Karpas-422 (cell line): ENCODE data around the gene RGR. TPM values are rescaled to one million over a fixed set of nuclear protein-coding genes. Genes with fewer than 3 reads are reported as not detected.

Source experiments
- DNase-seq: peaks from one replicate; pipeline ENCODE4 v3.0.0-alpha.2; 2015
- H2AFZ ChIP-seq: fragments of 200-600 bp; sonication (generic); 2 replicates; pipeline ENCODE4 v1.6.1; 2014; ENCODE audit warnings: antibody characterized with exemption, low read length, mixed read lengths
- H3K27ac ChIP-seq: fragments of 200-600 bp; sonication (generic); 2 replicates; pipeline ENCODE4 v1.5.1; 2014; ENCODE audit warnings: mild to moderate bottlenecking, low read length, moderate library complexity
- H3K27me3 ChIP-seq: fragments of 200-600 bp; sonication (generic); 2 replicates; pipeline ENCODE4 v1.6.1; 2014; ENCODE audit warnings: low read length, mixed read lengths
- H3K36me3 ChIP-seq: fragments of 200-600 bp; sonication (generic); 2 replicates; pipeline ENCODE4 v1.6.1; 2014; ENCODE audit warnings: low read length, mixed read lengths; ENCODE audit not compliant: insufficient read depth
- H3K4me1 ChIP-seq: fragments of 200-600 bp; sonication (generic); 2 replicates; pipeline ENCODE4 v1.6.1; 2014; ENCODE audit warnings: mild to moderate bottlenecking, low read length, mixed read lengths
- H3K4me2 ChIP-seq: fragments of 200-600 bp; sonication (generic); 2 replicates; pipeline ENCODE4 v1.6.1; 2014; ENCODE audit warnings: low read length, low read depth, mild to moderate bottlenecking; ENCODE audit not compliant: poor library complexity, severe bottlenecking
- H3K4me3 ChIP-seq: fragments of 200-600 bp; sonication (generic); 2 replicates; pipeline ENCODE4 v1.5.1; 2014; ENCODE audit warnings: mild to moderate bottlenecking, antibody characterized with exemption, low read length, mixed read lengths
- H3K79me2 ChIP-seq: fragments of 200-600 bp; sonication (generic); 2 replicates; pipeline ENCODE4 v1.6.1; 2014; ENCODE audit warnings: mild to moderate bottlenecking, low read length, mixed read lengths
- H3K9ac ChIP-seq: fragments of 200-600 bp; sonication (generic); 2 replicates; pipeline ENCODE4 v1.6.0; 2014; ENCODE audit warnings: low read length
- H3K9me2 ChIP-seq: fragments of 200-600 bp; sonication (generic), shearing (Covaris generic); replicated peaks from 2 replicates; pipeline ENCODE4 v1.6.0; 2014; ENCODE audit warnings: mild to moderate bottlenecking, low read length, moderate library complexity; ENCODE audit not compliant: insufficient read depth
- H3K9me3 ChIP-seq: fragments of 300-700, 200-600 bp; sonication (generic); 2 replicates; pipeline ENCODE4 v1.6.1; 2014; ENCODE audit warnings: low read length, mixed read lengths
- H4K20me1 ChIP-seq: fragments of 200-600 bp; sonication (generic); 2 replicates; pipeline ENCODE4 v1.6.1; 2014; ENCODE audit warnings: mild to moderate bottlenecking, antibody characterized with exemption, low read length, low read depth; ENCODE audit not compliant: insufficient read depth
- total RNA-seq: library from RNA; depleted of rRNA; stranded (reverse); fragments of >200 nt; shearing (Covaris generic); gene quantifications from 2 replicates; pipeline ENCODE4 v1.2.3, GENCODE V29; 2014; ENCODE audit warnings: low replicate concordance

Gene RGR
- total RNA-seq, 1 experiment from 2014 or later, result not detected

GRCh38 chr10:84213076-84213475, 31.8 kb upstream of the RGR start:
- H3K4me2 ChIP-seq, result no peak overlapping the region
- H3K4me1 ChIP-seq, result no peaks in the 10 kb centered on the region
- no peaks in the 10 kb centered on the region for H3K79me2 ChIP-seq
- no peaks in the 10 kb centered on the region for H3K9me3 ChIP-seq
- H3K9ac ChIP-seq, result no peak overlapping the region
- H3K27ac ChIP-seq, result no peak overlapping the region
- no peak overlapping the region for H2AFZ ChIP-seq
- DNase-seq, result no peak
- no peak overlapping the region for H3K4me3 ChIP-seq
- no peaks in the 10 kb centered on the region for H3K36me3 ChIP-seq
- H3K27me3 ChIP-seq, result no peaks in the 10 kb centered on the region
- H4K20me1 ChIP-seq, result no peaks in the 10 kb centered on the region
- H3K9me2 ChIP-seq, result no peaks in the 10 kb centered on the region

GRCh38 chr10:84214046-84214572, 30.7 kb upstream of the RGR start:
- no peaks in the 10 kb centered on the region for H3K4me1 ChIP-seq
- no peaks in the 10 kb centered on the region for H3K9me3 ChIP-seq
- no peaks in the 10 kb centered on the region for H3K36me3 ChIP-seq
- no peak overlapping the region for H3K4me3 ChIP-seq
- H2AFZ ChIP-seq, result no peak overlapping the region
- no peak overlapping the region for H3K27ac ChIP-seq
- H4K20me1 ChIP-seq, result no peaks in the 10 kb centered on the region
- H3K4me2 ChIP-seq, result no peak overlapping the region
- no peaks in the 10 kb centered on the region for H3K27me3 ChIP-seq
- H3K9me2 ChIP-seq, result no peaks in the 10 kb centered on the region
- H3K9ac ChIP-seq, result no peak overlapping the region
- no peak for DNase-seq
- H3K79me2 ChIP-seq, result no peaks in the 10 kb centered on the region

GRCh38 chr10:84214612-84215235, 30.1 kb upstream of the RGR start:
- no peak overlapping the region for H3K9ac ChIP-seq
- H2AFZ ChIP-seq, result no peak overlapping the region
- H3K27me3 ChIP-seq, result no peaks in the 10 kb centered on the region
- no peaks in the 10 kb centered on the region for H3K4me1 ChIP-seq
- H3K36me3 ChIP-seq, result no peaks in the 10 kb centered on the region
- no peaks in the 10 kb centered on the region for H3K9me3 ChIP-seq
- no peaks in the 10 kb centered on the region for H3K9me2 ChIP-seq
- peak; percentile 70 for DNase-seq
- H3K4me2 ChIP-seq, result no peak overlapping the region
- H3K4me3 ChIP-seq, result no peak overlapping the region
- H4K20me1 ChIP-seq, result no peaks in the 10 kb centered on the region
- H3K27ac ChIP-seq, result no peak overlapping the region
- H3K79me2 ChIP-seq, result no peaks in the 10 kb centered on the region

GRCh38 chr10:84216834-84217233, 28.0 kb upstream of the RGR start:
- no peak overlapping the region for H2AFZ ChIP-seq
- no peaks in the 10 kb centered on the region for H4K20me1 ChIP-seq
- no peaks in the 10 kb centered on the region for H3K9me3 ChIP-seq
- no peak overlapping the region for H3K9ac ChIP-seq
- no peaks in the 10 kb centered on the region for H3K27me3 ChIP-seq
- no peak for DNase-seq
- H3K4me3 ChIP-seq, result no peak overlapping the region
- no peaks in the 10 kb centered on the region for H3K4me1 ChIP-seq
- H3K79me2 ChIP-seq, result no peaks in the 10 kb centered on the region
- H3K27ac ChIP-seq, result no peak overlapping the region
- no peaks in the 10 kb centered on the region for H3K9me2 ChIP-seq
- no peak overlapping the region for H3K4me2 ChIP-seq
- no peaks in the 10 kb centered on the region for H3K36me3 ChIP-seq

- Histone ChIP-seq H3K27me3 (no peaks in the 10 kb centered on the region), H3K36me3 (no peaks in the 10 kb centered on the region), H2AFZ (no peak overlapping the region), H3K4me3 (no peak overlapping the region), H3K4me1 (no peaks in the 10 kb centered on the region), H3K9me3 (no peaks in the 10 kb centered on the region), H3K79me2 (no peaks in the 10 kb centered on the region), H3K9me2 (no peaks in the 10 kb centered on the region), H3K27ac (no peak overlapping the region), H3K9ac (no peak overlapping the region), H4K20me1 (no peaks in the 10 kb centered on the region), H3K4me2 (no peak overlapping the region)
- DNase-seq, result no peak
Measured at GRCh38 chr10:84217746-84218145, 27.1 kb upstream of the RGR start.

- H3K27me3 ChIP-seq, result no peaks in the 10 kb centered on the region
Measured at GRCh38 chr10:84221916-84222315, 22.9 kb upstream of the RGR start.

DNA sequence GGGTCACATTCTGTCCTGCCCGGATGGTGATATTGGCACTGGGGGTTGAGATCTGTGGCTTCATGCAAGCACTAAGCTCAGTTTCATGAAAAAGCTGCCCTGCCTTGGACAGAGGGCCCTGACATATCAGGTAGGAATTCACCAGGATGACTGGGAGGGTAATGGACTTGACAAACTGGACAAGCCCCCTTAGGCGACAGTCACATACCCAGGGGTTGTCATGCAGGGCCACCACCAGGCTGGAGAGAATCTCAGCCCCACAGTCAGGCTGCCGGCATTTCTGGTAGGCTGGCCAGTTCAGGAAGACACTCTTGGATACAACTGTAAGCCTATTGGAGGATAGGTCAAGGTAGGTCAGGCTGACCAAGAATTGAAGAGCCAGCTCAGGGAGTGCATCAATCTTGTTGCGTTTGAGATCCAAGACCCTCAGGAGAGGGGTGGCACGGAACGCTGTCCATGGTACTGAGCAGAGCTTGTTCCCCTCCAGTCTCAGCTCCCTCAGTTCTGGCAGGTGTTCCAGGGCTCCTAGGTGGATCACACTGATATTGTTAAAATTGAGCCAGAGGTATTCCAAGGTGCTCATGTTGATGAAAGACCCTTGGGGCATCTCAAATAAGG, 20.3 kb upstream of the RGR start:
- Histone ChIP-seq H3K9me2 (no peaks in the 10 kb centered on the region), H4K20me1 (no peaks in the 10 kb centered on the region), H3K79me2 (no peaks in the 10 kb centered on the region), H3K4me2 (no peak overlapping the region), H3K27ac (no peak overlapping the region), H3K9me3 (no peaks in the 10 kb centered on the region), H2AFZ (no peak overlapping the region), H3K36me3 (no peaks in the 10 kb centered on the region), H3K27me3 (no peaks in the 10 kb centered on the region), H3K9ac (no peak overlapping the region), H3K4me3 (no peak overlapping the region), H3K4me1 (no peaks in the 10 kb centered on the region)
- DNase-seq, result peak; percentile 38

More at GRCh38 chr10:84221916-84222315, 22.9 kb upstream of the RGR start:
- Histone ChIP-seq H3K36me3 (no peaks in the 10 kb centered on the region), H3K79me2 (no peaks in the 10 kb centered on the region), H3K9me2 (no peaks in the 10 kb centered on the region), H3K4me1 (no peaks in the 10 kb centered on the region), H2AFZ (no peak overlapping the region), H3K4me2 (no peak overlapping the region), H3K9ac (no peak overlapping the region), H3K9me3 (no peaks in the 10 kb centered on the region), H3K4me3 (no peak overlapping the region), H4K20me1 (no peaks in the 10 kb centered on the region), H3K27ac (no peak overlapping the region)
- no peak for DNase-seq

DNA sequence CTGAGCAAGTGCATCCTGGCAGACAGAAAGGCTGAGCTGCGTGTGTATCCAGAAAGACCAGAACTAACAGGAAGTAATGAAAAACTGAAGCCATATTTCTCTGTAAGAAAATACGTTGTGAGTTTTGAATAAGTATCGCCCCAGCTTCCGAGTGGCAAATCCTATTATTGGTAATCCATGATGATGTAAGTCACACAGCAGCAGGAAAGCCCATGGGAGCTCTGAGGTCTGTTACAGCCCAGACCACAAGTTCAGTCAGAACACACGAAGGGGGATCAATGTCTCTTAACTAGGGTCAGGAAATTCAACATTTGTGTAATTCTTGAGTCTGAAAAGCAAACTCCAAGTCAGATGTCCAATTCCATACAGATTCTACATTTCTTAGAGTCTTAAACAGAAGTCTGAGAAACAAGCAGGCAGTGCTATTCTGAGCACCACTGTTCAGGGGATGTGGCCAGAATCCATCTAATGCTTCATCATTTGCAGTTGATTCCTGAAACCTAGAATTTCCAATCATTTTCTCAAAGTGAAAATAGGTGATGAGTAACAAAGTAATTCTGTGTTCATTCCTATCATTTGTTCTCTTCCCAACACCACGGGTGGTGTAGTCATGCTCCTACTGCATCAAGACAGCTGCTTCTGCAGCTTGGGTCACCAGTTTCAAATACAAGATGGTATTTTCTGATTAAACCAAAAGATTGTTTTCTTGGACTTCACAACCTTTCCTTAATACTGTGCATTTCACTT, 19.3 kb upstream of the RGR start, which contains the start of gene LRIT2:
LRIT2 (minus strand) TSS at position 118 of the 747 bp plus-strand sequence; CDS start at position 94, 24 bp downstream.
- Histone ChIP-seq H3K79me2 (no peaks in the 10 kb centered on the region), H3K9me2 (no peaks in the 10 kb centered on the region), H3K36me3 (no peaks in the 10 kb centered on the region), H3K4me1 (no peaks in the 10 kb centered on the region), H3K27ac (no peak within 1 kb of the TSS), H4K20me1 (no peaks in the 10 kb centered on the region), H2AFZ (no peak within 1 kb of the TSS), H3K9ac (no peak within 1 kb of the TSS), H3K4me2 (no peak within 1 kb of the TSS), H3K9me3 (no peaks in the 10 kb centered on the region), H3K4me3 (no peak within 1 kb of the TSS), H3K27me3 (no peaks in the 10 kb centered on the region)
- DNase-seq, result no peak
